Measurements from ENCODE around the gene ASB16. TPM values are rescaled to one million over a fixed set of nuclear protein-coding genes. Genes with fewer than 3 reads are reported as not detected.

Gene ASB16
- total and polyA plus RNA-seq, 2 donors (not counting 1 experiment from before 2014, with no cell fraction given) = 0.17 TPM; not detected in 1

DNA sequence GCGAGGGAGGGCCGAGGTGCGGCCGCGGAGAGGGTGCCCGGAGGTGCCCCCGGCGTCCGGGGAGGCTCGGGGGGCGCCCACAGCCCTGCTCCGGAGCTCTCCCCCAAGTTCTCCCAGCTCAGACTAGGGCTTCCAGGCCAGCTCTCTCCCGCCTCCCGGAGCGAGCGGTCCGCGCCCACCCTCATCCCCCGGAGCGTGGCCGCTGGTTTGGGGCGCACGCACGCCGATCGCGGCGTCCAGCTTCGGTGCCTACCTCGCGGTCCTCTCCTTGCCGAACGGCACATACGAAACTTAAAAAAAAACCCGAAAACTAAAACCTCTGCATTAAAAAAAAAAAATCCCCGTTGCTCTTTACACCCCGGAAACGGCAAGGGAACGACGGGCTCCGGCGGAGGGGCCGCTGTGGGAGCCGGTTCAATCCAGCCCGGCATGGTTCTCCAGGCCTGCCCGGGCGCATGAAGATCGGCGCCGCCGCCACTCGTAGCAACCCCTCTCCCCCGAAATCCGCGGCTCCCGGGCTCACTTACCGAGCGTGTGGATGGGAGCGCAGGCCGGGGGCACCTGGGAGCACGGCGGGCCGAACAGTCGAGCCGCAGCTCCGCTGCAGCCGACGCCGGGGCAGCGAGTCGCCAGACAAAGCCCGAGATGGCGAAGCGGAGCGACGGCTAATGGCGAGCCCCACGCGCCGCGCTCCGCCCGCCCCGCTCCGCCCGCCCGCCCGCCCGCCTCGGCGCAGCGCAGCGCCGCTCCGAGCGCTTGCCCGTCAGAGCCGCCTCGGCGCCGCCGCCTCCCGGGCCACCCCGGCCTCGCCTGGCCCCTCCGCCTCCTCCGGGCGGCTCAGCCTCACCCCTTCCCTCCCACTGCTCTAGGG is 49.9 kb downstream of the ASB16 start:
- Histone ChIP-seq H3K27me3 (ENCODE audit: control insufficient read depth, insufficient read depth, low read length) (no peaks in the 10 kb centered on the region), H3K9ac (ENCODE audit: insufficient read depth, low read length) (peak overlapping the region; percentile 81), H2AFZ (ENCODE audit: low read length) (no peak overlapping the region), H3K4me2 (ENCODE audit: extremely low read depth, insufficient read depth, low read length) (peak overlapping the region; percentile 86), H4K20me1 (ENCODE audit: control insufficient read depth, extremely low read depth, insufficient read depth, low read length) (no peaks in the 10 kb centered on the region), H3K79me2 (ENCODE audit: control insufficient read depth, insufficient read depth, low read length) (peaks cover 33% of the 10 kb centered on the region), H3K27ac (ENCODE audit: insufficient read depth, low read length) (peak overlapping the region; percentile 75), H3K9me3 (ENCODE audit: control insufficient read depth, insufficient read depth, low read depth, low read length) (no peaks in the 10 kb centered on the region), H3K4me3 (replicated peaks in 1 of 4; ENCODE audit: control extremely low read depth in 1 of 4, insufficient read depth in 1 of 4, low read depth in 3 of 4, low read length in 4 of 4) (peak overlapping the region; percentile 53 to 92 (median 78)), H3K36me3 (ENCODE audit: control insufficient read depth, insufficient read depth, low read length) (peaks cover 7% of the 10 kb centered on the region), H3K4me1 (ENCODE audit: control insufficient read depth, extremely low read depth, insufficient read depth, low read length) (peaks cover 20% of the 10 kb centered on the region)
- TF ChIP-seq, protein P1, sequence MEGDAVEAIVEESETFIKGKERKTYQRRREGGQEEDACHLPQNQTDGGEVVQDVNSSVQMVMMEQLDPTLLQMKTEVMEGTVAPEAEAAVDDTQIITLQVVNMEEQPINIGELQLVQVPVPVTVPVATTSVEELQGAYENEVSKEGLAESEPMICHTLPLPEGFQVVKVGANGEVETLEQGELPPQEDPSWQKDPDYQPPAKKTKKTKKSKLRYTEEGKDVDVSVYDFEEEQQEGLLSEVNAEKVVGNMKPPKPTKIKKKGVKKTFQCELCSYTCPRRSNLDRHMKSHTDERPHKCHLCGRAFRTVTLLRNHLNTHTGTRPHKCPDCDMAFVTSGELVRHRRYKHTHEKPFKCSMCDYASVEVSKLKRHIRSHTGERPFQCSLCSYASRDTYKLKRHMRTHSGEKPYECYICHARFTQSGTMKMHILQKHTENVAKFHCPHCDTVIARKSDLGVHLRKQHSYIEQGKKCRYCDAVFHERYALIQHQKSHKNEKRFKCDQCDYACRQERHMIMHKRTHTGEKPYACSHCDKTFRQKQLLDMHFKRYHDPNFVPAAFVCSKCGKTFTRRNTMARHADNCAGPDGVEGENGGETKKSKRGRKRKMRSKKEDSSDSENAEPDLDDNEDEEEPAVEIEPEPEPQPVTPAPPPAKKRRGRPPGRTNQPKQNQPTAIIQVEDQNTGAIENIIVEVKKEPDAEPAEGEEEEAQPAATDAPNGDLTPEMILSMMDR (conservative IDR thresholded peaks at IDR 0.05 in 1 of 2, IDR thresholded peaks at IDR 0.05 in 1 of 2; ENCODE audit: low read depth in 1 of 2, low read length in 2 of 2) = no peak
- TF ChIP-seq EZH2 (IDR thresholded peaks at IDR 0.05; ENCODE audit: low read length, missing control alignments) = no peak
- DNase-seq (ENCODE audit: low read depth in 2 of 2) = peak; percentile 57 to 64

DNA sequence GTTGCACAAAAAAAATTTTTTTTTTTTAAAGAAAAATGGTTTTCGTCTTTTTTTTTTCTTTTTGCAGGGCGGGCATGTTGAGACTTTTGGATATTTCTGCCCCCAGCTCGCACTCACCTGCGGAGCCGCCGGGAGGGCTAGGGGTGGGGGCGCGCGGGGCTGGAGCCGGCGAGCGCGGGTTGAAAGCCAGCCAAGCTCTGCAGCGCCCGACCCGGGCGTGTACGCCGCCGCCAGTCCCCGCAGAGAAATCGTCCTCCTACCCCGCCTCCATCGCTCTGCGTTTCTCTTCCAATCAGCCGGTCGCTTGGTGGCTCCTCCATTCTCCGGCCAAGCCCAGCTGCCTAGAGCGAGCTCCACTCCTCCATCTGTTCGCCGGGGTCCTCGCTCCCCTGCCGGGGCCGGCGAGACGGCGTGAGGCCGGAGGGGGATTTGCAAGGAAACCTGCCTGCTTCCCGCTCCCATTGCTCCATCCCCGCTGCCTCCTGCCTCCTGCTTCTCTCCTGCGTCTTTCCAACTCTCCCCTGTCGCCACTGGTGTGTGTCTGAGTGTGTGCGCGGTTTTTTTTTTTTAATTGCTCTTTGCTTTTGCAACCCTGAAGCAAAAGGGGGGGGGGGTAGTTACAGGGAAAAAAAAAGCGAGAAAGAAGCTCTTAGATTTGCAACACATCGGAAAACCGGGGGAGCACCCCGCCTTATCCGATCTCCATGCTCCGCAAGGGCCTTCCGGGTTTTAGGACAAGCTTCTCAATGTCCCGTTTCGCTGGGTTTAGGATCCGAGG is 50.8 kb downstream of the ASB16 start:
- no peaks in the 10 kb centered on the region for H3K27me3 ChIP-seq (ENCODE audit: control insufficient read depth, insufficient read depth, low read length)
- no peaks in the 10 kb centered on the region for H3K9me3 ChIP-seq (ENCODE audit: control insufficient read depth, insufficient read depth, low read depth, low read length)
- H3K9ac ChIP-seq (ENCODE audit: insufficient read depth, low read length) = peak overlapping the region; percentile 46
- DNase-seq (ENCODE audit: low read depth in 2 of 2) = peak; percentile 83 to 86
- H3K36me3 ChIP-seq (ENCODE audit: control insufficient read depth, insufficient read depth, low read length) = peaks cover 2% of the 10 kb centered on the region
- H3K4me2 ChIP-seq (ENCODE audit: extremely low read depth, insufficient read depth, low read length) = peak overlapping the region; percentile 86
- H3K4me1 ChIP-seq (ENCODE audit: control insufficient read depth, extremely low read depth, insufficient read depth, low read length) = peaks cover 20% of the 10 kb centered on the region
- peak overlapping the region; percentile 79 for H3K27ac ChIP-seq (ENCODE audit: insufficient read depth, low read length)
- no peak for TF ChIP-seq EZH2 (IDR thresholded peaks at IDR 0.05; ENCODE audit: low read length, missing control alignments)
- TF ChIP-seq, protein P1 (conservative IDR thresholded peaks at IDR 0.05 in 1 of 2, IDR thresholded peaks at IDR 0.05 in 1 of 2; ENCODE audit: low read depth in 1 of 2, low read length in 2 of 2) = no peak
- H2AFZ ChIP-seq (ENCODE audit: low read length) = peak overlapping the region; percentile 39
- no peaks in the 10 kb centered on the region for H4K20me1 ChIP-seq (ENCODE audit: control insufficient read depth, extremely low read depth, insufficient read depth, low read length)
- peak overlapping the region; percentile 53 to 92 (median 78) for H3K4me3 ChIP-seq (replicated peaks in 1 of 4; ENCODE audit: control extremely low read depth in 1 of 4, insufficient read depth in 1 of 4, low read depth in 3 of 4, low read length in 4 of 4)
- peaks cover 30% of the 10 kb centered on the region for H3K79me2 ChIP-seq (ENCODE audit: control insufficient read depth, insufficient read depth, low read length)

DNA sequence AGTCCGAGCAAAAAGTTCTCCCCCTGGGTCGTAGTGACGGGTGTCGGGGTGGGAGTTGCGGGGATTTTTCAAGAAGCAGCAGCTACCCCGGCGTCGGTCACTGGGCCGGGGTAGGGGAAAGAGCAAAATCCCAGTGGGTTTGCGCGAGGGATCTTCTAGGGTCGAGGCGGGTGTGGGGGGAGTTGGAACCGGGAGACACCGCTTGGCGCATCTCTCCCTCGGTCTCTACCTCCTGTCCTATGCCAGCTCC is 51.3 kb downstream of the ASB16 start:
- no peak for TF ChIP-seq EZH2 (IDR thresholded peaks at IDR 0.05; ENCODE audit: low read length, missing control alignments)
- TF ChIP-seq, protein P1 (conservative IDR thresholded peaks at IDR 0.05 in 1 of 2, IDR thresholded peaks at IDR 0.05 in 1 of 2; ENCODE audit: low read depth in 1 of 2, low read length in 2 of 2) = no peak
- H2AFZ ChIP-seq (ENCODE audit: low read length) = peak overlapping the region; percentile 39
- H3K9me3 ChIP-seq (ENCODE audit: control insufficient read depth, insufficient read depth, low read depth, low read length) = no peaks in the 10 kb centered on the region
- H3K36me3 ChIP-seq (ENCODE audit: control insufficient read depth, insufficient read depth, low read length) = no peaks in the 10 kb centered on the region
- H3K9ac ChIP-seq (ENCODE audit: insufficient read depth, low read length) = peak overlapping the region; percentile 46
- H3K4me3 ChIP-seq (replicated peaks in 1 of 4; ENCODE audit: control extremely low read depth in 1 of 4, insufficient read depth in 1 of 4, low read depth in 3 of 4, low read length in 4 of 4) = peak overlapping the region; percentile 53 to 92 (median 78)
- no peak for DNase-seq (ENCODE audit: low read depth in 2 of 2)
- no peaks in the 10 kb centered on the region for H4K20me1 ChIP-seq (ENCODE audit: control insufficient read depth, extremely low read depth, insufficient read depth, low read length)
- peaks cover 20% of the 10 kb centered on the region for H3K4me1 ChIP-seq (ENCODE audit: control insufficient read depth, extremely low read depth, insufficient read depth, low read length)
- H3K27ac ChIP-seq (ENCODE audit: insufficient read depth, low read length) = peak overlapping the region; percentile 79
- H3K27me3 ChIP-seq (ENCODE audit: control insufficient read depth, insufficient read depth, low read length) = no peaks in the 10 kb centered on the region
- peaks cover 26% of the 10 kb centered on the region for H3K79me2 ChIP-seq (ENCODE audit: control insufficient read depth, insufficient read depth, low read length)
- peak overlapping the region; percentile 86 for H3K4me2 ChIP-seq (ENCODE audit: extremely low read depth, insufficient read depth, low read length)
